B cell (primary cell): Measurements from ENCODE around the gene FUNDC2. TPM values are rescaled to one million over a fixed set of nuclear protein-coding genes. Genes with fewer than 3 reads are reported as not detected.

Source experiments
- ATAC-seq: fragments of 200-7000 bp; cut with Tn5 transposase; one replicate; pipeline ENCODE4 v1.10.0; 2021; ENCODE audit warnings: low read depth, mild to moderate bottlenecking, moderate number of reproducible peaks, moderate library complexity
- CTCF ChIA-PET: fragments of 350-600 bp; sonication (Branson Sonifier 250); formaldehyde crosslinking; loops from one replicate; lab custom pipeline; 2021; ENCODE audit warnings: antibody characterized with exemption, inconsistent platforms; lab: Charles Lee
- POLR2A ChIA-PET: fragments of 350-600 bp; sonication (Branson Sonifier 250); formaldehyde crosslinking; loops from one replicate; lab custom pipeline; 2021; ENCODE audit warnings: antibody characterized with exemption; lab: Charles Lee
- DNase-seq: peaks from one replicate; pipeline ENCODE4 v3.0.0; 2013
- H2AFZ ChIP-seq: 2 replicates; pipeline ENCODE4 v1.6.1; 2012; ENCODE audit warnings: mild to moderate bottlenecking, low read depth, low read length; ENCODE audit not compliant: insufficient read depth, poor library complexity, severe bottlenecking
- H3K27ac ChIP-seq, 2 donors: 1 replicate in 1 of 2; 2 replicates in 1 of 2; pipeline ENCODE4 v1.5.1; 2012 to 2013; ENCODE audit warnings: low read length in 2 of 2, mild to moderate bottlenecking in 2 of 2, moderate library complexity in 1 of 2
- H3K27me3 ChIP-seq, 4 experiments: fragments of 200-600 bp in 1 of 4; sonication (generic) in 1 of 4; replicated peaks in 1 of 4; 1 replicate in 2 of 4; 2 replicates in 2 of 4; pipeline versions ENCODE4 v1.6.1 to v1.7.0; 2013 to 2016; ENCODE audit warnings: low read length in 3 of 4, mild to moderate bottlenecking in 2 of 4, mixed read lengths in 1 of 4, moderate library complexity in 1 of 4; ENCODE audit not compliant: insufficient read depth in 4 of 4, control insufficient read depth in 3 of 4; ENCODE audit errors: control extremely low read depth in 1 of 4
- H3K36me3 ChIP-seq, 2 experiments: replicated peaks in 1 of 2; 1 replicate in 1 of 2; 2 replicates in 1 of 2; pipeline versions ENCODE4 v1.6.1 to v1.7.1; 2013; ENCODE audit warnings: low read length in 1 of 2; ENCODE audit not compliant: insufficient read depth in 2 of 2, control insufficient read depth in 1 of 2; ENCODE audit errors: control extremely low read depth in 1 of 2, extremely low read depth in 1 of 2
- H3K4me1 ChIP-seq, 2 donors: fragments of 200-600 bp in 1 of 2; sonication (generic) in 1 of 2; 1 replicate in 1 of 2; 2 replicates in 1 of 2; pipeline versions ENCODE4 v1.5.1 to v1.6.1; 2013 to 2017; ENCODE audit warnings: low read length in 2 of 2; ENCODE audit not compliant: control insufficient read depth in 2 of 2, insufficient read depth in 2 of 2
- H3K4me2 ChIP-seq: replicated peaks from 2 replicates; pipeline ENCODE3; 2012; ENCODE audit warnings: mild to moderate bottlenecking, low read depth, low read length; ENCODE audit not compliant: poor library complexity, severe bottlenecking
- H3K4me3 ChIP-seq, 5 experiments: fragments of 200-600 bp in 1 of 5; sonication (generic) in 1 of 5; 1 replicate in 3 of 5; 2 replicates in 2 of 5; pipeline versions ENCODE4 v1.5.1 to v1.7.0; 2011 to 2016; ENCODE audit warnings: low read length in 4 of 5, mild to moderate bottlenecking in 4 of 5, low read depth in 2 of 5, control low read depth in 1 of 5, moderate library complexity in 1 of 5; ENCODE audit not compliant: insufficient read depth in 1 of 5; ENCODE audit errors: control extremely low read depth in 1 of 5, extremely low read depth in 1 of 5
- H3K79me2 ChIP-seq: fragments of 200-600 bp; sonication (generic); one replicate; pipeline ENCODE4 v1.6.0; 2016; ENCODE audit warnings: low read length; ENCODE audit not compliant: control insufficient read depth, insufficient read depth
- H3K9ac ChIP-seq: fragments of 200-600 bp; sonication (generic); 2 replicates; pipeline ENCODE4 v1.6.1; 2017; ENCODE audit warnings: mild to moderate bottlenecking, low read length, moderate library complexity
- H3K9me3 ChIP-seq, 3 donors: one replicate each; pipeline versions ENCODE4 v1.6.1 to v1.7.1; 2013; ENCODE audit warnings: low read length in 2 of 3; ENCODE audit not compliant: control insufficient read depth in 2 of 3, insufficient read depth in 1 of 3; ENCODE audit errors: control extremely low read depth in 1 of 3
- H4K20me1 ChIP-seq: 2 replicates; pipeline ENCODE4 v1.6.0; 2012; ENCODE audit warnings: mild to moderate bottlenecking, low read length; ENCODE audit not compliant: insufficient read depth, control insufficient read depth, poor library complexity, severe bottlenecking
- H3K27ac Mint-ChIP-seq: one replicate; pipeline ENCODE4 v1.8.0; 2021; ENCODE audit warnings: mixed read lengths
- H3K27me3 Mint-ChIP-seq: one replicate; pipeline ENCODE4 v1.8.0; 2021; ENCODE audit warnings: mixed read lengths
- H3K4me1 Mint-ChIP-seq: one replicate; pipeline ENCODE4 v1.8.0; 2021; ENCODE audit warnings: mixed read lengths
- H3K4me3 Mint-ChIP-seq: one replicate; pipeline ENCODE4 v1.8.0; 2021; ENCODE audit warnings: mixed read lengths
- H3K9me3 Mint-ChIP-seq: one replicate; pipeline ENCODE4 v1.8.0; 2022; ENCODE audit warnings: mixed read lengths; ENCODE audit not compliant: insufficient read depth
- EZH2 ChIP-seq: IDR thresholded peaks from 2 replicates; pipeline ENCODE4 v1.6.1; 2012; ENCODE audit warnings: borderline replicate concordance, low read depth, mild to moderate bottlenecking, moderate library complexity, low read length; ENCODE audit not compliant: insufficient read depth, poor library complexity, severe bottlenecking
- WGBS: methylation state at CpG from one replicate; pipeline ENCODE4 v1.1.5; 2013; ENCODE audit warnings: missing lambda C conversion rate; ENCODE audit not compliant: insufficient coverage; 5-methylcytosine and 5-hydroxymethylcytosine counted together
- intact Hi-C: fragments of 100-400 bp; cut with micrococcal nuclease; formaldehyde crosslinking; loops from one replicate; pipeline ENCODE4 v1.10.0; 2022
- polyA plus RNA-seq: library from polyadenylated mRNA; depleted of rRNA; stranded (reverse); fragments of >200 nt; gene quantifications from 2 replicates; pipeline ENCODE4 v1.2.3, GENCODE V29; 2012
- total RNA-seq, 2 donors: library from RNA; stranded (reverse); fragments of 120-200 nt in 1 of 2; gene quantifications; 1 replicate in 1 of 2; 2 replicates in 1 of 2; pipeline versions ENCODE4 v1.2.3 to v1.2.4, GENCODE V29; 2013 to 2022
- TF ChIP-seq, protein P1 (sequence below): fragments of 200-600 bp; IDR thresholded peaks from one replicate; pipeline ENCODE4 v1.8.0; 2022; ENCODE audit warnings: antibody characterized with exemption, mild to moderate bottlenecking

FUNDC2 gene
- total and polyA plus RNA-seq, 2 donors (not counting 1 experiment from before 2014, with no cell fraction given) = 32.3 to 46.5 TPM

DNA sequence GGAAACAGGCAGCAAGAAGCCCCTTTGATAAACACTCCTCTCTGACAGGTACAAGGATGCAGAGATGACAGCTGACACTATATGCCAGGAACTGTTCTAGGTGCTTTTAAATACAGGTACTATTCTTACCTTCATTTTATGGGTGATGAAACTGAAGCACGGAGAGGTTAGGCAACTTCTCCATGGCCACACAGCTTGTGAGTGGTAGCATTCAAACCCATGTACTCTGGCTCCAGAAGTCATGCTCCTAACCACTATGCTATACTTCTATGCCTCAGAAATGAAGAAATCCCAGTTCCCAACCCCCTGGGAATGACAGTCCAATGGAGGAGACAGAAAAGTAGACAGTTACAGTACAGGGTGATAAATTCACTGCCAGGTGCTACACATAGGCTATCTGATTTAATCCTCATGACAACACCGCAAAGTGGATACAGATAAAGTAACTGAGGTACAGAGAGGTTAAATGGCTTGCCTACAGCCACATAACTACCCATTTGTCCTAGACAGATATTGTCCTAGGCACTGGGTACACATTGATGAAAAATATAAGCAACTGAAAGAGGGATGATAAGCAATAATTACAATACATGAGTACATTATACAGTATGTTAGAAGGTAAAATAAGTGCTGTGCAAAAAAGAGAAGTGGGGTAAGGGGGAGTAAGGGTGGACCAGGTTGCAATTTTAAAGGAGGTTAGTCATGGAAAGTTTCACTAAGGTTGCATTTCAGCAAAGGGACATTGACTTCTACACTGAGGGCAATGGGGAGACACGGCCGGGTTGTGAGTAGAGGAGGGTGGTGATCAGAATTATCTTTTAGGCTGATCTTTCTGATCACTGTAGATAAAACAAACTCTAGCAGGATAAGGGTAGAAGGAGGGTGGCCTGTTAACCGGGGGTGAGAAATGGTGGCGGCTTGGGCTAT, 2.5 kb upstream of the FUNDC2 start:
- DNase-seq (no peak), ATAC-seq (no peak)
- Histone ChIP-seq H3K27ac (no peak overlapping the region), H3K4me2 (no peak overlapping the region), H2AFZ (no peak overlapping the region), H4K20me1 (no peaks in the 10 kb centered on the region), H3K36me3 (no peaks in the 10 kb centered on the region), H3K9ac (no peak overlapping the region), H3K4me3 (no peak overlapping the region), H3K9me3 (no peaks in the 10 kb centered on the region), H3K4me1 (peaks cover 4 to 8% of the 10 kb centered on the region in 2 donors), H3K79me2 (peaks cover 19% of the 10 kb centered on the region), H3K27me3 (no peaks in the 10 kb centered on the region)
- H3K27ac Mint-ChIP-seq = peak overlapping the region; percentile 60
- TF ChIP-seq EZH2 = no peak
- TF ChIP-seq, protein P1, sequence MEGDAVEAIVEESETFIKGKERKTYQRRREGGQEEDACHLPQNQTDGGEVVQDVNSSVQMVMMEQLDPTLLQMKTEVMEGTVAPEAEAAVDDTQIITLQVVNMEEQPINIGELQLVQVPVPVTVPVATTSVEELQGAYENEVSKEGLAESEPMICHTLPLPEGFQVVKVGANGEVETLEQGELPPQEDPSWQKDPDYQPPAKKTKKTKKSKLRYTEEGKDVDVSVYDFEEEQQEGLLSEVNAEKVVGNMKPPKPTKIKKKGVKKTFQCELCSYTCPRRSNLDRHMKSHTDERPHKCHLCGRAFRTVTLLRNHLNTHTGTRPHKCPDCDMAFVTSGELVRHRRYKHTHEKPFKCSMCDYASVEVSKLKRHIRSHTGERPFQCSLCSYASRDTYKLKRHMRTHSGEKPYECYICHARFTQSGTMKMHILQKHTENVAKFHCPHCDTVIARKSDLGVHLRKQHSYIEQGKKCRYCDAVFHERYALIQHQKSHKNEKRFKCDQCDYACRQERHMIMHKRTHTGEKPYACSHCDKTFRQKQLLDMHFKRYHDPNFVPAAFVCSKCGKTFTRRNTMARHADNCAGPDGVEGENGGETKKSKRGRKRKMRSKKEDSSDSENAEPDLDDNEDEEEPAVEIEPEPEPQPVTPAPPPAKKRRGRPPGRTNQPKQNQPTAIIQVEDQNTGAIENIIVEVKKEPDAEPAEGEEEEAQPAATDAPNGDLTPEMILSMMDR = no peak
- intact Hi-C loops = loop anchor here (10.0 kb wide), 1 partner anchor 219 kb away; the partner anchor contains the start of gene MPP1
- WGBS = no CpG with 5 or more reads among the region's 6 CpGs
- peaks cover 17% of the 10 kb centered on the region for H3K4me1 Mint-ChIP-seq
- CTCF ChIA-PET = interaction anchor here (1.6 kb wide), 1 partner anchor 34 kb away, joined by 3 read pairs; no protein-coding TSS in a partner anchor
- POLR2A ChIA-PET = no interaction called here
- no peaks in the 10 kb centered on the region for H3K27me3 Mint-ChIP-seq
- H3K9me3 Mint-ChIP-seq = no peaks in the 10 kb centered on the region
- no peak overlapping the region for H3K4me3 Mint-ChIP-seq

DNA sequence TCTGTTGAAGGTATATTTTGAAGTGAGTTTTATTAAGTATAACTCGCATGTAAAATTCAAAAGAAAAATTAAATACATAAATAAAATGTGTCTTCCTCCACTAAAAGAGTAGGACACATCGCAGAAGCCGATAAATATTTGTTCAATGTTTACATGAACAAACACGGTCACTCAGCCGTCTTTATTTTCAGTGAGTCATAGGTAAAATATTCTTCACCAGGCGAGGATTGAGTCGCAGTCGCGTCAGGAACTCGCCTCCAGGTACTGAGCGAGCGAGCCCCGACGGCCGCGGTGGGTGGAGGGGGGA, 271 bp upstream of the FUNDC2 start:
- CTCF ChIA-PET = interaction anchor here (0.5 to 1.3 kb wide), 6 partner anchors 31 to 46 kb away, joined by 3 to 6 read pairs (median 4); no protein-coding TSS in a partner anchor
- intact Hi-C loops = loop anchor here (1.0 to 10.0 kb wide), 4 partner anchors 46 to 238 kb away; partner anchors contain the start of genes MPP1, RAB39B and VBP1

More for the DNA sequence above, 271 bp upstream of the FUNDC2 start:
- Histone ChIP-seq H3K4me1 (peaks cover 4 to 8% of the 10 kb centered on the region in 2 donors), H4K20me1 (no peaks in the 10 kb centered on the region), H3K36me3 (no peaks in the 10 kb centered on the region), H3K27me3 (no peaks in the 10 kb centered on the region), H3K4me3 (peak overlapping the region; percentile 11 to 58 (median 42)), H2AFZ (peak overlapping the region; percentile 51), H3K9me3 (no peaks in the 10 kb centered on the region), H3K79me2 (peaks cover 30% of the 10 kb centered on the region), H3K27ac (peak overlapping the region; percentile 62 to 94), H3K4me2 (peak overlapping the region; percentile 62), H3K9ac (peak overlapping the region; percentile 63)
- DNase-seq (no peak), ATAC-seq (no peak)
- TF ChIP-seq, protein P1 = no peak
- no peak for TF ChIP-seq EZH2
- POLR2A ChIA-PET = interaction anchor here (1.0 to 1.4 kb wide), 2 partner anchors 44 to 49 kb away, joined by 3 to 7 read pairs; partner anchors contain the start of genes BRCC3, CMC4 and MTCP1
- Mint-ChIP-seq H3K4me3 (peak overlapping the region; percentile 84), H3K27me3 (no peaks in the 10 kb centered on the region), H3K9me3 (no peaks in the 10 kb centered on the region), H3K4me1 (peaks cover 22% of the 10 kb centered on the region), H3K27ac (peak overlapping the region; percentile 92)
- whole genome bisulfite sequencing = 0% methylated on average over 6 of the region's 16 CpGs
